ENCODE measurements around the gene LRG1. TPM values are rescaled to one million over a fixed set of nuclear protein-coding genes. Genes with fewer than 3 reads are reported as not detected.

Gene LRG1
- total and polyA plus RNA-seq, 4 donors, result 57.8 to 1,122 (median 661) TPM

DNA sequence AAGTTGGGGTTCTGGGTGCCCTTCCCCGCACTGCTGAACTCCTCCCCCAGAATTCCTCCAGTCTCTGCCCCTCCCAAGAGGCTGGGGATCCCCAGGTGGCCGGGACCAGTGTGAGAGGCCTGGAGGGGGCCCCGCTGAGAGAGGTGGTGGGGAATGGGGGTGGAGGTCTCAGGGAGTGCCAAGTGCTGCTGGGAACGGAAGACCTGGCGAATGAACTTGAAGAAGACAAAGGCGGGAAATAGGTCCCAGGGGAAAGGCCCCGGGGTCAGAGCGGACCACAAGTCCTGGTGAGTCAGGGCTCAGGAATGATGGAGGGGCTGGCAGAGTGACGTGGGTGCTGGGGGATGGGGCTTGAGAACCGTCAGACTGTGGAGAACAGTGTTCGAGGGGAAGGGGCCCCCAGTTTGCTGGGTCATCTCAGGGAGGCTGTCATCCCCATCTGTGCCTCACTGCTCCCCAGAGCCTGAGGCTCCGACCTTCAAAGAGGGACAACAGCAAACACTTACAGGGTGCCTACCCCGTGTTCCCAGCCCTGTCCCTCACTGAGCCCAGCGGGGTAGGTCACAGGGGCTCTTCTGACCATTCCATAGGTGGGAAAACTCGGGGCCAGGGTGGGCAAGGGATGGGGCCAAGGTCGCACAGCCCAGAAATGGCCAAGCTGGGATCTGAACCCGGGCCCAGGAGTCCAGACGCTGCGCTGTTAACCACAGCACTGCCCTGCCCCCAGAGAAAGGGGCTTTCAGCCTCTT lies 35.6 kb upstream of the LRG1 start:
- peak in 1 of 2 donors; percentile 16 for TF ChIP-seq RXRA (IDR thresholded peaks at IDR 0.05)
- TF ChIP-seq MAX (IDR thresholded peaks at IDR 0.05), result no peak
- TF ChIP-seq SP1 (IDR thresholded peaks at IDR 0.05), result peak; percentile 11
- TF ChIP-seq NR2F2 (IDR thresholded peaks at IDR 0.05), result peak; percentile 81
- no peak for TF ChIP-seq EGR1 (IDR thresholded peaks at IDR 0.05; ENCODE audit: low read depth in 2 of 2)
- TF ChIP-seq RAD21 (IDR thresholded peaks at IDR 0.05), result no peak
- TF ChIP-seq JUND (IDR thresholded peaks at IDR 0.05), result peak in 1 of 2 donors; percentile 23
- H3K36me3 ChIP-seq (ENCODE audit: control insufficient read depth in 4 of 4, insufficient read depth in 3 of 4, low read depth in 1 of 4, low read length in 3 of 4), result no peaks in the 10 kb centered on the region
- no peaks in the 10 kb centered on the region for H3K9me3 ChIP-seq (ENCODE audit: control insufficient read depth in 4 of 4, low read length in 3 of 4)
- no peaks in the 10 kb centered on the region for H3K4me1 ChIP-seq (ENCODE audit: control insufficient read depth in 4 of 4, insufficient read depth in 4 of 4, low read length in 3 of 4)
- H3K27me3 ChIP-seq (ENCODE audit: control insufficient read depth in 4 of 4, insufficient read depth in 4 of 4, low read length in 3 of 4), result peaks cover 0 to 3% (median 0%) of the 10 kb centered on the region in 4 donors
- no peak for DNase-seq (ENCODE audit: low spot score)
- no peak overlapping the region for H3K9ac ChIP-seq (ENCODE audit: low read depth in 1 of 2, low read length in 2 of 2)
- H3K4me3 ChIP-seq (ENCODE audit: low read depth in 1 of 3, low read length in 3 of 3), result no peak overlapping the region
- WGBS, result 34% methylated on average over 19 of the region's 19 CpGs
- H3K27ac ChIP-seq (ENCODE audit: low read depth in 1 of 2, low read length in 2 of 2), result peak overlapping the region in 1 of 2 donors; percentile 42

DNA sequence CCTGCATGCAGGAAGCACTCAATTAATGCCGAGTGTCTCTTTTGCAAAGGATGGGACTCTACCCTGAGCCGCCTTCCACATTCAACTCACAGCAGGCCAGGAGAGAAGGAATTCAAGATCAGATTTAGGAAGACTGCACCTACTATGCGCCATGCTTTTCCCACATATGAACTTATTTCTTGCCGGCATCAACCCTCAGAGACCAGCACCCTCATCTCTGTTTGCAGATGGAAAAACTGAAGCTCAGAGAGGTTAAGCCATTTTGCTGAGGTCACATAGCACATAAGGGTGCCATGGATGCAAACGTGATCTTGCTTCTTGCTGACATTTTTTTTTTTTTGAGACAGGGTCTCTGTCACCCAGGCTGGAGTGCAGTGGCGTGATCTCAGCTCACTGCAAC lies 33.8 kb upstream of the LRG1 start:
- no peak for DNase-seq (ENCODE audit: low spot score)
- WGBS, result 76% methylated on average over 6 of the region's 6 CpGs
- Histone ChIP-seq H3K27me3 (ENCODE audit: control insufficient read depth in 4 of 4, insufficient read depth in 4 of 4, low read length in 3 of 4) (peaks cover 0 to 3% (median 0%) of the 10 kb centered on the region in 4 donors), H3K4me3 (ENCODE audit: low read depth in 1 of 3, low read length in 3 of 3) (no peak overlapping the region), H3K27ac (ENCODE audit: low read depth in 1 of 2, low read length in 2 of 2) (no peak overlapping the region), H3K36me3 (ENCODE audit: control insufficient read depth in 4 of 4, insufficient read depth in 3 of 4, low read depth in 1 of 4, low read length in 3 of 4) (no peaks in the 10 kb centered on the region), H3K9ac (ENCODE audit: low read depth in 1 of 2, low read length in 2 of 2) (no peak overlapping the region), H3K9me3 (ENCODE audit: control insufficient read depth in 4 of 4, low read length in 3 of 4) (no peaks in the 10 kb centered on the region), H3K4me1 (ENCODE audit: control insufficient read depth in 4 of 4, insufficient read depth in 4 of 4, low read length in 3 of 4) (no peaks in the 10 kb centered on the region)
- no peak for TF ChIP-seq HNF4A (conservative IDR thresholded peaks at IDR 0.05)

GRCh38 chr19:4571305-4571917 lies 31.6 kb upstream of the LRG1 start:
- no peak overlapping the region for H3K27ac ChIP-seq (ENCODE audit: low read depth in 1 of 2, low read length in 2 of 2)
- no peak overlapping the region for H3K4me3 ChIP-seq (ENCODE audit: low read depth in 1 of 3, low read length in 3 of 3)
- H3K4me1 ChIP-seq (ENCODE audit: control insufficient read depth in 4 of 4, insufficient read depth in 4 of 4, low read length in 3 of 4), result no peaks in the 10 kb centered on the region
- H3K9me3 ChIP-seq (ENCODE audit: control insufficient read depth in 4 of 4, low read length in 3 of 4), result no peaks in the 10 kb centered on the region
- H3K27me3 ChIP-seq (ENCODE audit: control insufficient read depth in 4 of 4, insufficient read depth in 4 of 4, low read length in 3 of 4), result peaks cover 0 to 3% (median 0%) of the 10 kb centered on the region in 4 donors
- no peak overlapping the region for H3K9ac ChIP-seq (ENCODE audit: low read depth in 1 of 2, low read length in 2 of 2)
- WGBS, result 72% methylated on average over 22 of the region's 22 CpGs
- no peaks in the 10 kb centered on the region for H3K36me3 ChIP-seq (ENCODE audit: control insufficient read depth in 4 of 4, insufficient read depth in 3 of 4, low read depth in 1 of 4, low read length in 3 of 4)
- DNase-seq (ENCODE audit: low spot score), result no peak
- no peak for TF ChIP-seq JUND (IDR thresholded peaks at IDR 0.05)
- TF ChIP-seq HNF4A (conservative IDR thresholded peaks at IDR 0.05), result no peak
- TF ChIP-seq TAF1 (conservative IDR thresholded peaks at IDR 0.05), result no peak
- TF ChIP-seq REST (IDR thresholded peaks at IDR 0.05), result no peak
- TF ChIP-seq EGR1 (IDR thresholded peaks at IDR 0.05; ENCODE audit: low read depth in 2 of 2), result no peak
- no peak for TF ChIP-seq RXRA (IDR thresholded peaks at IDR 0.05)
- TF ChIP-seq MAX (IDR thresholded peaks at IDR 0.05), result no peak
- no peak for TF ChIP-seq HNF4G (IDR thresholded peaks at IDR 0.05)
- no peak for TF ChIP-seq YY1 (IDR thresholded peaks at IDR 0.05)
- TF ChIP-seq NR2F2 (IDR thresholded peaks at IDR 0.05), result no peak
- TF ChIP-seq, protein P1, sequence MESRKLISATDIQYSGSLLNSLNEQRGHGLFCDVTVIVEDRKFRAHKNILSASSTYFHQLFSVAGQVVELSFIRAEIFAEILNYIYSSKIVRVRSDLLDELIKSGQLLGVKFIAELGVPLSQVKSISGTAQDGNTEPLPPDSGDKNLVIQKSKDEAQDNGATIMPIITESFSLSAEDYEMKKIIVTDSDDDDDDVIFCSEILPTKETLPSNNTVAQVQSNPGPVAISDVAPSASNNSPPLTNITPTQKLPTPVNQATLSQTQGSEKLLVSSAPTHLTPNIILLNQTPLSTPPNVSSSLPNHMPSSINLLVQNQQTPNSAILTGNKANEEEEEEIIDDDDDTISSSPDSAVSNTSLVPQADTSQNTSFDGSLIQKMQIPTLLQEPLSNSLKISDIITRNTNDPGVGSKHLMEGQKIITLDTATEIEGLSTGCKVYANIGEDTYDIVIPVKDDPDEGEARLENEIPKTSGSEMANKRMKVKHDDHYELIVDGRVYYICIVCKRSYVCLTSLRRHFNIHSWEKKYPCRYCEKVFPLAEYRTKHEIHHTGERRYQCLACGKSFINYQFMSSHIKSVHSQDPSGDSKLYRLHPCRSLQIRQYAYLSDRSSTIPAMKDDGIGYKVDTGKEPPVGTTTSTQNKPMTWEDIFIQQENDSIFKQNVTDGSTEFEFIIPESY (IDR thresholded peaks at IDR 0.05), result no peak
- TF ChIP-seq RAD21 (IDR thresholded peaks at IDR 0.05), result no peak
- TF ChIP-seq, protein P2, sequence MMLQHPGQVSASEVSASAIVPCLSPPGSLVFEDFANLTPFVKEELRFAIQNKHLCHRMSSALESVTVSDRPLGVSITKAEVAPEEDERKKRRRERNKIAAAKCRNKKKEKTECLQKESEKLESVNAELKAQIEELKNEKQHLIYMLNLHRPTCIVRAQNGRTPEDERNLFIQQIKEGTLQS (IDR thresholded peaks at IDR 0.05), result no peak
- no peak for TF ChIP-seq FOXA1 (IDR thresholded peaks at IDR 0.05)
- no peak for TF ChIP-seq SP1 (IDR thresholded peaks at IDR 0.05)
- TF ChIP-seq FOXA2 (IDR thresholded peaks at IDR 0.05), result no peak
